Stimulated activated CD4-positive, alpha-beta T cell treated with anti-CD3 and anti-CD28 coated beads, Interleukin-4, amount 100 ng/mL, for 1 hour (primary cell): ENCODE measurements around the gene BEND3.

ENCODE experiments used
- DNase-seq: peaks from one replicate; pipeline ENCODE4 v3.0.0-alpha.2; 2020

BEND3 gene

GRCh38 chr6:107080036-107080435, 35.3 kb downstream of the BEND3 start:
- no peak for DNase-seq

GRCh38 chr6:107079429-107079828, 35.9 kb downstream of the BEND3 start:
- no peak for DNase-seq

- DNase-seq, result no peak
These were observed 37.6 kb downstream of the BEND3 start for GRCh38 chr6:107077710-107078109.

DNA sequence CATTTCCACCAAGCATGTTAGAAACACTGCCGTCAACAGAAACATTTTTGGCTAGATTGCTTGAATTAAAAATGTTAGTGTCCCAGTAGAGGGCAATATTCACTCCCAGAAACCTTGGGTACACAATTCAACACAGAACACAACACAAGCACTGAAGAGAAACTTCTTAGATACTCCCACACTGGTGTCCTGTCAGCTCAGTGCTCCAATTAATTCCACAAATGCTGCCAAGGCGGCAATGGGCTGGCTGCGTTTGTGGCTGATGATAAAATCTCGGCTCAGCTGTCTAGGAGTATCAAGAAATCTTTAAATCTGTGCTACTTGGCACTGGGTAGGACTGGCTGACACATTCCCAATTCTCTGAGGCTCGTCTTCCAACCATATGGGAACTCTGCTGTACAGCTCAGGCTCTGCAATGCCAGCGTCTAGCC, 39.3 kb downstream of the BEND3 start:
- no peak for DNase-seq

- no peak for DNase-seq
These were observed 44.6 kb downstream of the BEND3 start for GRCh38 chr6:107070686-107071085.

DNA sequence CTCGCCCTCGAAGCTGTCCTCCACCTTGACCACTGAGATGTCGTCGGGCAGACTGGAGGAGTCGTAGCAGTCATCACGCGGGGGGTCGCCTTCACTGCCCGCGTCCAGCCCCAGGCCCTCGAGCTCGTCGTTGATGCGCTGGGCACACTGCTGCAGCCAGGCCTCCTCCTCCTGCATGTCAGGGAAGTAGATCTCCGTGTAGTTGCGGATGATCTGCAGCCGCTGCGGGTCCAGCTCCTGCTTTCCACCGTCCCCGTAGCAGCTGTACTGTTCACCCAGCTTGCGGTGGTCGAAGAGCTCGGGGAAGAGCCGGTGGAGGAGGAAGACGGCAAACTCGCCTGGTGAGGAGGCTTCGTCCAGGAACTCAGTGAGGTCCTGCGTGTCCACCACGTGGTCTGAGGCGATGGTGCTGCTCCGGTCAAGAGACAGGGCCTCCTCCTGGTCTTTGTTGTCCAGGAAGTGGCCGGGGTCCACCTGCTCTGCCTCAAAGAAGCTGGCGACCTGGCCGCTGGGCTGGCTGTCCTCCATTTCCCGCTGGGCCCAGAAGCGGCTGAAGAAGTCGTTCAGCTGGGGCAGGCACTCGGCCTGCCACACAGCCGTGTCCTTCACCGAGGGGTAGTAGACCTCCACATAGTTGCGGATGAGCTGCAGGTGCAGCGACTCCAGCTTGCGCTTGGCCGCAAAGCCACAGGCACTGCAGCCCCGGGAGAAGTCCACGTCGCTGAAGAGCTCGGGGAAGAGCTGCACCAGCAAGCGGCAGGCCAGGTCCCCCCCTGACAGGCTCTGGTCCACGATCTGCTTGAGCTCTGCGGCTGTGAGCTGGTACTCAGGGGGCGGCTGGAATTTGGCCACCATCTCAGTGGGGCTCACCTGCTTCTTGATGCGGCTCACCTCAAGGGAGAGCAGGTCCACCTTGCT, 45.4 kb downstream of the BEND3 start:
- no peak for DNase-seq

DNA sequence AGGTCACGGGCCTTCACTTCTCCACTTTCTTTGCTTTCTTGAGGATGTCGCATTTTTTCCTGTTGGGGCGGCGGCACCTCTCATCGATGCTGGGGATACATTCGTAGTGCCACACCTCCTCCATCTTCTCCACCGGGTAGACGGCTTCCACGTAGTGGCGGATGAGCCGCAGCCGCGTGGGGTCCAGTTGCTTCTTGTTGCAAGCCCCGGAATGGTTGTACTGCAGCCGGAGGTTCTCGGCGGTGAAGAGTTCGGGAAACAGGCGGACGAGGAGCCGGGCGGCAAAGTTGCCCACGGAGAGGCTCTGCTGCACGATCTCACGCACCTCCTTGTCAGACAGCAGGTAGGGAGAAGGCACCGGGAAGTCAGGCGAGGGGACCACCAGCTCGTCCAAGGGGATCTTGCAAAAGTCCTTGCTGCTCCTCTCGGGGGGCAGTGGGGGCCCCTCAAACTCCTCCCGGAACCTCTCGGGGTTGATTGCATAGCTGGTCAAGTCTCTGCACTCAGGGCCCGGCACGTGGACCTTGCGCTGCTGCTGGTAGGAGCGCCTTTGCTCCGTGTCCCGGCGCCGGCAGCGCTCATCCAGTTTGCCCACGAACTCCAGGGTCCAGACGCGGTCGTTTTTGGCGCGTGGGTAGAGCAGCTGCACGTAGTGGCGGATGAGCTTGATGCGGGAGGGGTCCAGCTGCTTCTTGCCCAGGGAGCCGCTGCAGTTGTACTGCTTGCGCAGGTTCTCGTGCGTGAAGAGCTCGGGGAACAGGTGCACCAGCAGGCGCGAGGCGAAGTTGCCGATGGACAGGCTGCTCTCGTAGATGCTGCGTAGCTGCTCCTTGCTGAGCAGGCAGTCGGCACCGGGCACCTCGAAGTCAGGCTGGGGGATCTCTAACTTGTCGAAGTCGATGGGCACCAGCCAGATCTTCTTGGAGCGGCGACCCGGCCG, 46.4 kb downstream of the BEND3 start:
- no peak for DNase-seq

- DNase-seq, result no peak
These were observed 48.3 kb downstream of the BEND3 start for GRCh38 chr6:107066697-107067659.

DNA sequence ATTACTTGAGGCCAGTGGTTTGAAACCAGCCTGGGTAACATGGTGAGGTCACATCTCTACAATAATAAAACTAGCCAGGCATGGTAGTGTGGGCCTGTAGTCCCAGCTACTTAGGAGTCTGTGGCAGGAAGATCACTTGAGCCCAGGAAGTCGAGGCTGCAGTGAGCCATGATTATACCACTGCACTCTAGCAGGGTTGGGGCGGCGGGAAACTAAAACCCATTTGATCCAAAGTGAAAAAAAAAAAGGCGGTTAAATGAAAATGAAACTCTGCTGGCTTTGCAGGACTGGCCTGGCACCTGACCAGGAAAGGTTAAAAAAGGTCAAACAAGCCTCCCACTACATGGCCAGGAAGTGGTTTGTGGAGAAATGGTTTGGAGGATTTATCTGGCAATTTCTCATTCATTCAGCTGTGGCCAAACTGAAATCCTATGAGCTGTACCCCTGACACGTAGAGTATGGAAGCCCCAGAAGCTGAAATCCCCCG, 50.7 kb downstream of the BEND3 start:
- no peak for DNase-seq

- DNase-seq, result no peak
These were observed 52.6 kb downstream of the BEND3 start for GRCh38 chr6:107062691-107063090.

GRCh38 chr6:107061125-107062020, 53.9 kb downstream of the BEND3 start:
- DNase-seq, result no peak

DNA sequence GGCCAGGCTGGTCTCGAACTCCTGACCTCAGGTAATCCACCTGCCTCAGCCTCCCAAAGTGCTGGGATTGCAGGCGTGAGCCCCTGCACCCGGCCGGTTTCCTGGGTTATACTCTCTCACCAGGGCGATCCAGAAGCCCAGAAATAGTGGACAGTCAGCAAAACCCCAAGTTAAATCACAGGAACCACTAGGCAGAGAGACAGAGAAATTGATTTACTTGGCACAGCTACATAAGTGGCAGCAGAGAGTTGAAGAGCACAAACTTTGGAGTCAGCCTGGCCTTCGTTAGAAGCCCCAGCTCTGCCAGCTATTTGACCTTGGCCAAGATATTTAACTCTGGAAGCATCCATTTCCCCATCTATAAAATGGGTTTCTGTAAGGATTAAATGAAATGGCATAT, 54.6 kb downstream of the BEND3 start:
- DNase-seq, result no peak

DNA sequence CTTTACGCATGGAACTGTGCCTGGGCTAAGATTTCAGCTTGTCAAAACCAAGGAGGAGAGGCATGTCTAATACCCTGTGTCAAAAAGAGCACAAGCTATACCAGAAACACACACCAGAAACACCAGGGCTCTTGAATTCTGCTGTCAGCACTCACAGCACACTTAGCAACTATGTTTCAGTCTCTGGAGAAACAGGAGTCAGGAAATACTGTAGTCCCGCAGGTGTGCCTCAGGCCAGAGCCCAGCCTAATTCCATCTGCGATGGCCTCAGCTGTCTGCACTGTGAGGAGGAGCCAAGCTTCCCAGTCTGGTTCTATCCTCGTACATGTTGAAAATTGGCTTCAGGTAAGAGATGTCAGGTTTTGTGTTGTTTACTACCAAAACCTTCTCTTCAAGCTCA, 55.7 kb downstream of the BEND3 start:
- DNase-seq, result no peak

DNA sequence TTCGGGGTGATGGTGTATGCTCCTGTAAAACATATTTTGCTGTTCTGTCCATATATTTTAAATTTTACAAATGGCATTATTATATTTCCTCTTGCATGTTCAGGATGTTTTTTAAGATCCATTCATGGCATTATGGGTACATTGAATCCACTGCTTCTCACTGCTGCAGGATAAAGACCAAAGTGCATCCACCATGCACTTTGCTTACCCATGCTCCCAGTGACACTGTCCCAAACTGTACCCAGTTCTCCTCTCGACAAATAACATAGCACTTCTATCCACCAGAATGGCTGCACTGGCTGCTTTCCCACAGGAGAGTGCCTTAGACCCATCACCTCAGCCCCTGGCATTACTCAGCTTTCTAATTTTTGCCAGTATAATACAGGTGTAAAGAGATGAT, 57.6 kb downstream of the BEND3 start:
- DNase-seq, result no peak

GRCh38 chr6:107056796-107057195, 58.5 kb downstream of the BEND3 start:
- DNase-seq, result no peak

GRCh38 chr6:107047807-107048206, 67.5 kb downstream of the BEND3 start:
- no peak for DNase-seq

DNA sequence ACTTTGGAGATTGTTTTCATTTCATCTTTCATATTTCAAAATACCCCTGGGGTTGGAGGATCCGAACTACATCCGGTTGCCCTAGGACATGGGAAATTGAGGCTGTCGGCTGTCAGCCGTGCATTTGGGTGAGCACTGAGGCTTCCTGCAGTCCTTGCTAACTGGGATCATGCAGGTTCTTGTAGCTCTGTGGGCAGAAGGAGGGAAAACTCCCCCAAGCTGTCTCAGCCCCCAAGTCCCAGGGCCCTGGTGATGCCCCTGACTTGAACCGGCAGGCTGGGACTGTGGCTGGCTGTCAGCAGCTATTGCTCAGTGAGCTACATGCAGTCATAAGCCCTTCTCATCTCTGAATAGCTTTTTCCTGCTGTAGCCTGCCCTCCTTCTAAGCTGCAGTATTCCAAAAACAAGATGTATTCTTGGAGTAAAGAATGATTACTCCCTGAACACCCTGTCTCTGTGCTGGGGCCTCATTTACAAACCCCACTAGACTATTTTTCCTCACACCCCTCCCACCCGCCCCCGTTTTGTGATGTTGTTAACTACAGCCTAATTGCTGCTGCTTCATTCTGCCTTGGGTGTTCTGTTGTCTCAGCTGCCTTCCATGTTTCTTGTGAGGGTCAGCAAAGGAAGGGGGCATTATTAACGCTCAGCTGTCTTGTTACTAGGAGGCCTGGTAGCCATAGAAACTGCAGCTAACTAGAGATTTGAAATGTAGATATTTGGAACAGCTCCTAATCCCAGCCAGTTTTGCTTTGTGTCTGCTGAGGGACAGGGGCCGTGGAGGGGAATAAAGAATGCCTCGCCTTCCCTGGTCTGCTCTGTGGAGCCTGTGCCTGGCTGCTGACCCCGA, 69.3 kb downstream of the BEND3 start:
- DNase-seq, result no peak

GRCh38 chr6:107033126-107033525, 82.2 kb downstream of the BEND3 start:
- no peak for DNase-seq

DNA sequence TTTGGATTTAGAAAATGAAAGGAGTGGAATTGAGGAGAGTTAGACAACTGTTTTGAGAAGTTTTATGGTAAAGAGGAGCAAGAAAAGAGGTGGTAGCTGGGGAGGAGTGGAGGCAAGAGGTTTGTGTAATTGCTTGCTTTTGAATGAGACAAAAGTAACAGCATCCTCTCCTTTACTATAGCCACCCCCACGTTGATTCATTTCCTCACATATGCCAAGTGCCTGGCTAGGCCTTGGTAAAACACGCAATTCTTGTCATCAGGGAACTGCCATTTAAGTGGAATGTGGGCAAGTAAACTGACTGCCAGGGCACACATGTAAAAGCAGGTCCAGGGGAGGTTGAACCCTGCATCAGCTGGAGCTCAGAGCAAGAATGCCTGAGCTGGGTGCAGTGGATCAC, 83.3 kb downstream of the BEND3 start:
- no peak for DNase-seq

GRCh38 chr6:107030151-107030550, 85.2 kb downstream of the BEND3 start:
- no peak for DNase-seq
